Measurements from ENCODE around the gene KRT86.

KRT86 gene

DNA sequence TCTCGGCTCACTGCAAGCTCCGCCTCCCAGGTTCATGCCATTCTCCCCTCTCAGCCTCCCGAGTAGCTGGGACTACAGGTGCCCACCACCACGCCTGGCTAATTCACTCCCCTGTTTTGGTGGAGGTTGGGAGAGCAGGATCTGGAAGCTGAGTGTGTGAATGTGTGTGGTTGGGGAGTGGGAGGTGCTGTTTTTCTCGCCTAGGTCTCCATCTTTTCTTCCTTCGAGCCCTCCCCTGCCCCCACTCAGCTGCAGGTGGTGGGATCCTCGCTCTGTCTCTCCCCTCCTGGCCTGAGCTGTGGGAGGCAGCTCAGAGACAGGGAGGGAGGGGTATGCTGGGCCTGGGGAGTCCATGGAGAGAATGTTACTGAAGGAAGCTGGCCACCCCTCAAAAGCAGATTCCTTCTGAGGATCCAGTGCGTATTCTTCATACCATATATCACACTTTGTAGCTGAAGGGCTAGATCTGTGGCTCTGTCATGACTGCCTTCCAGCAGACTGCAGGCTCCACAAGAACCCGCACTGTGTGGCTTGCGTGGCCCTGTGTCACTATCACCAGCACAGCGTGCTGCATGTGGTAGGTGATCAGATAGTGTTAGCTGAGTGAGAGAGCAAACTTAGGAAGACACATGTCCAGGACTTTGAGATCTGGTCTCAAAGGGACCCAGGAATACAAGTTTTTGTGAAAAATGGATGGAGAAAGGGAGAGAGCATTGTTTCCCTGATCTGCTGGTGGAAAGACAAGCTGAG lies 44.0 kb downstream of the KRT86 start:
- DNase-seq: no peak

DNA sequence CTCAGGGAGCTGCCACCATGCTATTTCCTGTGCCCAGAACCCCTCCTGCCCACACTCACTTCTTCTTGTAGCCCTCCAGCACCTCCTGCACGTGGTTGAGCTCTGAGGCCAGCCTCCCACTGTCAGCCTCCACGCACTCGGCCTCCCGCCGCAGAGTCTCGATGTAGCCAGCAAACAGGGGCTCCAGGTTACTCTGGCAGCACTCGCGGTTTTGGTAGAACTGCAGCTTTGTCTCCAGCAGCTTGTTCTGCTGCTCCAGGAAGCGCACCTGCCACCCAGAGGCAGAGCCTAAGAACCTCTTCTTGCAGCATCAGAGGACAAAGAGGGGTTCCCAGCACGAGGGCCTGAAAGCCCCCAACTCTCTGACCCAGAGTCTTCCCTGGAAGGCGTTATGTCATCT lies 44.7 kb downstream of the KRT86 start:
- DNase-seq: no peak

DNA sequence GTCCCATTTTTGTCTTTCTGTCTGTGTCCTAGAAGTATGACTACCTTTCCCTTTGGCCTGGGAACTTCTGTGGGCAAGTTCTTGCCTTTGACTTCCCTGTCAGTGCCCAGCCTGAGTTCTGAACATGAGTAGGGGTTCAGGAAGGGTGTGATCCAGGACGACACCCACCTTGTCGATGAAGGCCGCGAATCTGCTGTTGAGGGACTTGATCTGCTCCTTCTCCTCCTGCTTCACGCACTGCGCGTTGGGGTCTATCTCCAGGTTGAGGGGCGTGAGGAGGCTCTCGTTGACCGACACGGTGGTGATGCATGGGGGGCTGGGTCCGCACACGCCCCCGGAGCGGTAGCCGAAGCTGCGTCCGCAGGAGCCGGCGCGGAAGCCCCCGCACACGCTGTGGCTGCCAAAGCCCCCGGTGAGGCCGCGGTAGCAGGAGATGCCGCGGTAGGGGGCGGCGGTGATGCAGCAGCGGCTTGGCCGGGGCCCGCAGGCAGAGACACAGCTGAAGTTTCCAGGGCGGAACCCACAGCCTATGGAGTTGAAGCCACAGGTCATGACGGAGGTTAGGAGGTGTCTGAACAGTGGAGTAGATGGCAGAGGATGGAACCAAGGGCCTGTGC lies 46.4 kb downstream of the KRT86 start, which contains the start of gene KRT83:
Gene KRT83 (minus strand): TSS at position 615 of the 617 bp plus-strand sequence. CDS start 63 bp downstream, at position 552.
- no peak for DNase-seq

DNA sequence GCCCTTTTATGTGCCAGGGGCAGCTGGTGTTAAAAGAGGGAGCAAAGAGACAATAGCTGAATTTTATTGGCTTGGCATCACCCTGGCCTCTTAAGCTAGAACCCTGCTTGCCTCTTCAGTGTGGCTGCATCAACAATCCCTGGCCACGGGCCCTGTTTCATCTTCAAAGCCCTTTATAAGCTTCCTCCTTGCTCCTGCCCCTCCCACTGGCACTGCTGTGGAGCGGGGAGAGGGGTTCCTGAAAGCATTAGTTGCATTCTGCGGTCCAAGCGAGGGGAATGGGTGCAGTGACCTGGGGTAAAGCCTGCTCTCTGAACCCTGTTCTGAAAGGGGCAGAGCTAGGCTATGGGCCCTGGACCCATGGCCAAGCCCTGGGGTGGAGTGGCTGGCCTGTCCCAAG lies 47.0 kb downstream of the KRT86 start:
- DNase-seq: peak in 1 of 2 donors; percentile 44

DNA sequence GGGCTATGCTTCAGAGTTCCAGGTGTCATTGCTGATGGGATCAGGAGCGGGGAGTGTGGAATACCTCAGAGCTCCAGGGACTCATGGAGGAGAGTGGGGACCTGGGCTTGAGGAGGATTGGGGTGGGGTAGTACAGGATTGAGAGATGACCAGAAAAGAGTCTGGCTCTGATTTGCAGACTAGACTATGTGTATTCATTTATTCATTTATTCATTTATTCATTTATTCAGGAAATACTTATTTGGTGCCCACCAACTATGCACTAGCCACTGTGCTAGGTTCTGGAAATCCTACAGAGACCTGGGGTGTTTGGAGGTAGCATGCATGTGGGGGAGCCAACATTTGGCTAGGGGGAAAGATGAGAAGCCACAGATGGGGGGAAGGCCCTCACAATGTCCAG lies 47.6 kb downstream of the KRT86 start:
- no peak for DNase-seq

DNA sequence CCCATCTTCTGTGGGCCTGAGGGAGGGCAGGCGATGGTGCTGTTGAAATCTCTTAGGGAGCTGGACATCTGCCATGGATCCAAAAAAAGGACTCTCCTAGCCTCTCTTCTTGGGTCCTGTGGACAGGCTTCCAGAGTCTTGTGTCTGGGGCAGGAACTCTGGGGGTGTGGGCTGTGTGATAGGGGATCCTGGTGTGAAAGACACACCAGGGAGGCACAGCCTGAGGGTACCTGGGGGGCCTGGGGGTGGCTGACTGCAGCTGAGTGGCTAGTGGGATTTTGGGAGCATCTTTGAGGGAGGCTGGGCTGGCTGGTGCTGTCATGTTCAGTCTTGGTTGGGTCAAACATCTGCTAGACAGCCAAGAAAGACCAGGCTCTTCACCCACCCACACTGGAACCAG lies 48.6 kb downstream of the KRT86 start:
- no peak for DNase-seq

DNA sequence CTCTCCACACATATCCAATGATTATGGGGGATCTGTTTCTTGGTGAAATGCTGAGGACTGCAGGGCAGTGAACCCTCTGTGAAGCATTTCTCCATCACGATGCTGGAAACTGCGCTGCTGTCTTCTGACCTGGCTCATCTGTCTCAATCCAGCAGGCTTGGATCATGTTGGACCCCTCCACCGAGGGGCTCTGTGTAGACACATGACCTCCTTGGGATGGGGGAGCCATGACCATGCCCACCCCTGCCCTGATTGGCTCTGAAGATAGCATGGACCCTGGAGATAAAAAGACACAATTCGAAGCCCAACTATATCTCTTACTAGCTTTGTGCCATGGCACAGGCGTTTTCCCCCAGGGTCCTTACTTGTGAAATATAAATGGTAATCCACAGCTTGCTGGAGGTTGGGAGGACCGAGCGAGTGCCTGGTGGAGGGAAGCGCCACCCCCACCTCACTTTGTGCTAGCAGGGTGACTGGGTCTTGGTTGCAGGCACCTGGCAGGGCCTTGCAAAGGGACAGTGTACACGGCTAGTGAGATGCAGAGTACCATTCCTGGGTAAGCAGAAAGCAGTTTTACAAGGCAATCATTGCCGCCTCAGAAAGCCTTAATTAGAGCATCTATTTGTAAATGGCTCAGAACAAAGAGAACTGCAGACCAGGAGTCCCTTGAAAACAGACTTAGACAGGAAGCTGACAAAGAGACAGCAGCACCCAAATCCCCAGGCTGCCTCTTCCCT lies 49.1 kb downstream of the KRT86 start:
- DNase-seq: no peak

DNA sequence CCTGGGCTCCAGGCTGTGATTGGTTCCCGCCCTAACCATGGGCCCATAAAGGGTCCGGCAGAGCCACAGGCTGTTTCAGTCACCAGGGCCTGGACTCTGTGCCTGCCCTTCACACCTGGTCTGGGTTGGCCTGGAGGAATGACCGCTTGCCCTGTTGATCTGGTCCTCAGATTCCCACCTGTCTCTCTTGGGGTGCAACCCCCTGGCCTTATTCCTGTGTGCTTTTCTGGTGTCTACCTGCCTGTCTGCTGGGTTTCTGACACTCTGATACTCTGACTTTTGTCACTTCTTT lies 49.7 kb downstream of the KRT86 start:
- DNase-seq: no peak

DNA sequence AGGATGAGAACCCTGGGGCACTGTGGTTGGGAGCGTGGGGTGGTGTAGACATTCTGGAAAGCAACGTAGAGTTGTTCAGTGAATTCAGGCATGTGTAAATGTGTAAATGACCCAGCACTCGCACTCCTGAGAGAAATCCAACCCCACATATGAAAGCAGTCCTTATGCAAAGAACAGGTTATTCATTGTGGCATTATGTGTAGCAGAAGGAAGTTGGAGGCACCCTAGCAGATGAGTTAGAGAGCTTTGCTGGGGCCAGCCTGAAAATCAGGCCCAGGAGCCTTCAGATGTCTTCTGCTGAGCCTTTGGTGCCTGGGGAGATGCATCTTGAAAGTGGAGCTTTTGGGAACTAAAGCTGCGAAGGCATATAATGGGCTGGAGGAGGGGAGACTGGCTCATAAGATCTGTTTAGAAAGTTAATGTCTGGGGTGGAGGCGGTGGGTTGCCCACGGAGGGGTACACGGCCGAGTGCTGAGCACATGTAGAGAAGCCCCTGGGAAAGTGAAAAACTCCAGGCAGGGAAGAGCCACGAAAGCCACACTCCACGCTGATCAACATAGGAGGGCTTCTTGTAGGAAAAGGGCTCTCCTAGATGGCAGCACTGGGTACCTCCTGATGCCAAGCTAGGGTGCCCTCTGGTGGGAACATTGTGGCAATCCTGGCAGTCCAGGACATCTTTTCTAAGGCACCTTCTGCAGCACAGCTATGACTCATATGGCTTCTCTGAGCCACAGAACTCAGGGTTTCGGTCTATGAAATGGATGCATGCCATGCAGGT lies 52.8 kb downstream of the KRT86 start:
- DNase-seq: peak; percentile 64 to 65

DNA sequence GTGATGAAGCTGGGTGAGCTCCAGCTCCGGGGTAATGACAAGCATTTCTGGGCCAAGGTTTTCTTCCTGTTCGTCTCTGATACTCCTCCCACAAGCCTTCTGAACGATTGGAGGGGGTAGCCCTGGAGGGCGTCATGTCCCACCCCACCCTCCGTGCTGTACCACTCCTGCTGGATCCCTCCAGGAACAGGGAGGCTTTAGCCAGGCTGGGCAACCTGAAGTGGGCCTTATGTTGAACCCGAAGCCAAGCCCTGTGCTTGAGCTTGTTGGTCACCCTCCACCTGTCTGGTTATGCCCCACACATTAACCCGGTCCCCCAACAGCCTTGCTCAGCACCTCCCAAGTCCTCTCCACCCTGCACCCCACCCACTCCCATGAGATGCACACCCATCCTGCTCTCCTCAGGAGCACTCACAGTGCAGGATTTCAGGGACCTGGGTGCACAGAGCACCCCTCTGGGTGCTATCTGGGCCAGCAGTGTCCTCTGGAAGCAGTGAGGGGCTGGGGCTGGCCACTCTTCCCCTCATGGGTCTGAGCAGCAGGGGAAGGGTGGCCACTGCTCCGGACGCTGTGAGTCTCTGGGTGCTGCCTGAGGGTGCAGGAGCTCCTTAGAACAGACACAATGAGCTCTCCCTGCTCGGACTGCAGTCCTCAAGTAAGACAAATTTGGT lies 53.5 kb downstream of the KRT86 start:
- DNase-seq: no peak

DNA sequence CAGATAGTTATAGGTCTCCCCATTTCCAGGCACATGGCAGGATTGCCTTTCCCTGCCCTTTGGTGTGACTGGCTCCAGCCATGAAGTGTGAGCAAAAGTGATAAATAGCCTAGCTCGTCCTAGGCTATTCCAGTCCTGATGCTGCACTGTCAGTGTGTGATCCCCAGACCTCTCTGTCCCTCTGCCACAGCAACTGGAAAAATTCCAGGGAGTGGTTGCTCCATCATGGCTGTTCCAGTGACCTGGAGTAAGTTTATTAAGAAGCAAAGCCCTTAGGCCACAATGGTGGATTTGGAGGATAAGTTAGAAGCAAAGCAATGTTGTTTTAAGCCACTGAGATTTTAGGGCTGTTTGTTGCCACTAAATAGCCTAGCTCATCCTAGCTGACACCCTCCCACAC lies 56.6 kb downstream of the KRT86 start:
- no peak for DNase-seq

DNA sequence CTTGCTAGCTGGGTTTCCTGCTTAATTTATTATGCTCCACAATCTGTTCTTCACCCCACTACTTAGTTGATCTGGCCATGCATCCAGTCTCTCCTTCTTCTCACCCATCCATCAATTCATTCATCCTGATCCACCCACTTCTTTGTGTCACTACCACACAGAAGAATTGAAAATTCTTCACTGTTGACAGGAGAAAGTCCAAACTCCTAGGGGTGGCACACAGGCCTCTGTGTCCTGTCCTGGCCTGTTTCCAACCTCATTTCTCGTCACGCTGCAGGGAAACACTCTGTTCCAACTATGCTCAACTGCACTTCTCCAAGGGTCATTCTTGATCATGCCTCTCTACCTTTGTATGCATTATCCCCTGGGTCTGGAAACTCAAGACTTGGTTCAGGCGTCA lies 57.4 kb downstream of the KRT86 start:
- DNase-seq: no peak

DNA sequence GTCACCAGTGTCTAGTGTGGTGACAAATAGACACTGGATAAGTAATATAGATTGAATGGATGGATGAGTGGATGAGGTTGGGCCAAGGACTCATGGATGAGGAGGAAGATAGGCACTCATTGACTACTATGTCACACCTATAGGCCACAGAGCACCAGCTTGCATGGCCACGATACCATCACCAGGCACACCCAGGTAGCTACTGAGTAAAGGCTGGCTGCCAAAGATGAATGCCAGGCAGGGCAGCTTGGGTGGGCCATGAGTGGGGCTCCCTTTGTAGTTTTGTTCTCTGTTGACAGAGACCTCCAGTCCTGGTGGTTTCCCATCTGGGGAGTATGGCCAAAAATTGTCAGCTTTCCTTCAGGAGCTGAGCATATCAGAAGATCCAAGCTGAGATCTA lies 57.9 kb downstream of the KRT86 start:
- no peak for DNase-seq

DNA sequence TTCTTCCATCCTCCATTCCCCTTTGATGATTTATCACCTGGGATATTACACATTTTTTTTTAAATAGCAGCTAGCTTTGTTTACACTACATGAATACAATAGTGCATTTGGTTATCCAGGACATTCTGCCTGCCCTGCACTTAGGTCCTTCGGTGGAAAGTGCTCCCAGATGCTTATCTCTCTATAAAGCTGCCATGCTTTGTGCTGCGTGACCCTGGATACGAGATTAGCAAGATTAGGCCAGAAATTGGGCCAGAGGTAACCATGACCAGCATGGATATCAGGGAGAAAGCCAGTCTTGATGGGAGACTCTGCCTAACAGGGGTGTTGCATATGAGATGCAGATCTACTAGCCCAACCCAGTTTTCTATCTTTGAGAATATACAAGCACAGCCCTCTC lies 58.9 kb downstream of the KRT86 start:
- DNase-seq: no peak

DNA sequence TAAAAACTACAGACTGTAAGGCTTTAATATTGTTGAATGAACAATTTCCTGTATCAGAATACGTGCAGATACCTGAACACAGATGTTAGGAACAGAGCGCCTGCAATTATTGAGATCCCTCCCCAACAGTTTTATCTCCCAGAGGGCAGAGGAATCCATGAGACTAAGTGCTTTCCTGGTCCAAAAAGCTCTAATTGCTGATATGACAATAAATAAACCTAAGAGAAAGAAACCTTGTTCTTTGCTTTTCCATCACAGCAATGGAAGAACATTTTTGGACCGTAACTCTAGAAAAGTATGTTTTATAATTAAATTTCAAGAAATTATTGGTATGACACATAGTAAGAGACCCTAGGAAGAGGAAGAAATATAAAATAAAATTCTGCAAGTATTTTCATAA lies 59.7 kb downstream of the KRT86 start:
- no peak for DNase-seq

DNA sequence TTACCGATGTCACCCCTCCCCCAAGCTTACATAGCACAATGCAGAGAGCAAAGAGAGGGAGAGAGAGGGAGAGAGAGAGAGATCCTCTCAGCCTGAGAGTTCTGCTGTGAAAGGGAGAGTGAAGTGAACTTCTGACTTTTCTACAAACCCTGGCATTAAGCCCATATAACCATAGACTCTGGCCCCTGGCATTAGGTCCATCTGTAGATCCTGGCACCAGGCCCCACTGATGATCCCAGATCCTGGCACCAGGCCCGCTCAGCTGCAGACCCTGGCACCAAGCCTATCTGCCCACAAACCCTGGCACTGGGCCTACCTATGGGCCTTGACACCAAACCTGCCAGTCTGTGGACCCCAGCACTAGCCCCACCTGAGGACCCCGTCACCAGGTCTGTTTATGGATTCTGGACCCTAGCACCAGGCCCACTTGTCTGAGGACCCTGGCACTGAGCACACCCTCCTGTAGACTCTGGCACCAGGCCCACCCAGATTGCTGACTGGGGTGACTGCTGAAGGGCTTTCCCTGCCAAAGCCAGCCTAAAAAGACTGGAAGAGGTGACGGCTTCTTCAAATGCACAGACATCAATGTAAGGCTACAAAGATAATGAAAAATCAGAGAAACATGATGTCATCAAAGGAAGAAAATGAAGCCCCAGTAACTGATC lies 61.3 kb downstream of the KRT86 start:
- DNase-seq: no peak

DNA sequence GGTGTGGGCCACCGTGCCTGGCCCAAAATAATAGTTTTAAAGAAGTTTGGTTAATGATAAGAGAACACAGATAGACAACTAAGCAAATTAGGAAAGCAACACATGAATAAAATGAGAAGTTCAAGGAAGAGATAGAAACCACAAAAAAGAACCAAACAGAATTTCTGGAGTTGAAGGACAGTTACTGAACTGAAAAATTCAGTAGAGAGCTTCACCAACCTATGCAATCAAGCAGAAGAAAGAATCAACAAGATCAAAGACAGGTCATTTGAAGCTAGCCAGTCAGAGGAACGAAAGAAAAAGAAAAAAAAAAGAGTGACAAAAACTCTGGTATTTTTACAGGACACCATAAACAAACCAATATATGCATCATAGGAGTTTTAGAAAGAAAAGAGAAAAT lies 62.2 kb downstream of the KRT86 start:
- no peak for DNase-seq

DNA sequence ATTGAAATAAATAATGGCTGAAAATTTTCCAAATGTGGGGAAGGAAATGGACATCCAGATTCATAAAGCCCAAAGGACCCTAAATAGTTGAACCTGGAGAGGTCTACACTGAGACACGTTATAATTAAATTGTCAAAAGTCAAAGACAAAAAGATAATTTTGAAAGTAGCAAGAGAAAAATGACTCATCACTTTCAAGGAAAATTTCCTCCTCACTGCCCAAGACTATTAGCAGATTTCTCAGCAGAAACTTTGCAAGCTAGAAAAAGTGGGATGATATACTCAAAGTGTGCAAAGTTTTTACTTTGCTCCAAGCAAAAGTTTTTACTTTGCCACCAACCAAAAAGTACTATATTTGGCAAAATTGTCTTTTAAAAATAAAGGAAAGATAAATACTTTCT lies 62.6 kb downstream of the KRT86 start:
- DNase-seq: no peak

DNA sequence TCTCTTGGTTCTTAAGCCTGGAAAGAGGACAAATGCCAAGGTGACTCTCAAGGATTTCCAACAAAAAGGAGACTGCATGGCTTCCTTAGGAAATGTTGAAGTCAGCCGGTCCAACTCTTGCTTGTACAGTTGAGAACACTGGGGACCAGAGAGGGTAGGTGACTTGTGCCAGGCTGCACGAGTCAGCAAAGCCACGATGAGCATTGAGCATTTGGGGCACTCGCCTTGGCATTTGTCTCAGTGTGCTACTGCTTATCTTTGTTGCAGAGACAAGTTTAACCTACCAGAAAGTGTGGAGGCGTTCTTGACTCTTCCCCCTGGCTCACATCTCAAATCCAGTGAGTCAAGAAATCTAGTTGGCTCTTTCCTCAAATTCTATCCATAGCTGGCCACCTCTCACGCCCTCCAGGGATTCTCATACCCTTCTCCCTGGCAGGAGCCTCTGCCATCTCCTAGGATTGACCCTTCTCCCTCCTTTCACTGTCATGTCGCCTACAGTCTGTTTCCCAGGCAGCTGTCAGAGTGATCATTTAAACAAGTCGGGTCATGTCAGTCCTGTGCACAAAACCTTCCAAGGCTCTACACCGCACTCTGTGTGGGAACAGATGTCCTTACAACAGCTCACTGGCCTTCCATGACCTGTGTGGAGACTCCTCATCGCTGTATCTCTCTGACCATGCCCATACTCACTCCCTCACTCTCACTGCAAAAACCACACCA lies 64.0 kb downstream of the KRT86 start:
- no peak for DNase-seq

DNA sequence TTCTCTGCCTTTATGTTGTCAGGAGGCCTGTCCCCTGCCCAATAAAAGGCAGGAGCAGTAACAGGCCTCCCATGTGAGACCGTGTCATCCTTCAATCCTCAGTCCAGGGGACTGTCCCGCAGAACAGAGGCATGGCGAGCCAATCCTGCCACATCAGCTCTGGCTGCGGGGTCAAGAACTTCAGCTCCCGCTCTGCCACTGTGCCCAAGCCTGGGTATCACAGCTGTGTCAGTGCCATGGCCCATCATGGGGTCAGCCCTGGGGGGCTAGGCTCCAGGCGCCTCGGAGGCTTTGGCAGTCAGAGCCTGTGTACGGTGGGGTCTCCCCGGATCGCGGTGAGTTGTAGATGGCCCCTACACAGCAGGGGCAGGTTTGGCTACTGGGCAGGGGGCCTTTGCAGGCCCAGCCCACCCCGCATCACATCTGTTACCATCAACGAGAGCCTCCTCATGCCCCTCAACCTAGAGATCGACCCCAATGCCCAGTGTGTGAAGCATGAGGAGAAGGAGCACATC lies 66.7 kb downstream of the KRT86 start:
- DNase-seq: no peak

DNA sequence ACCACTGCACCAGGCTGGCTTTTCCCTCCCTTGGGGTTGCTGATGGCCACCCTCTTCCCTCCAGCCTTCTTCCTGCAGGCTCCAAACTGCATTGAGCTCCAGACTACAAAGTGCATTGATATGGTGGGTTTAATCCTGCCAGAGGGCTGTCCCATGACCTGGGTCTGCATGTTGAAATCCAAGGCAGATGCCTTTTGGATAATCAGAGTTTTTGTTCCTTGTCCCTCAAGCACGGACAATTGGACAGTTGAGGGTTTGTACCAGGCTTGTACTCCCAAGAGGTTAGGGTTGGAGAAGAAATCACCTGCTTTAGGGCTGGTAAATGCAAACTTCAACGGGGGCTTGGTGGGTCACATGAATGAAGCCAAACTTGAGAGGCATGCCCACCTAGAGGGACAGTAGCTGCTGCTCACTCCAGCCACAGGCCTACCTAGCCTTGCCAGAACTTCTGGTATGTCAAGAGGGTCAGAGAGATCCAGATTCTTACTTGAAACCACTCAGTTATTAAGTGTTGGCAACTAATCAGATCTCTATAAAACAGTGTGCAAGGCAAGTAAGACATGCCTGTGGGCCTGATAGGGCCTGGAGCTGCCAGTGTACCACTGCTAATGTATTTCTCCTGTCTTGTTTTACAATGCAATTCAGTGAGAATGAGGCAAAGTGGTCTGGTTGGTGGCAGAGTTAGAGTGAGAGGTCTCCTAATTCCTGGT lies 68.5 kb downstream of the KRT86 start:
- no peak for DNase-seq
